ENCODE results near the gene BCL11B.
"Not testable (repeated sequence)": the region's sequence is repeated elsewhere in the genome, so short reads cannot be mapped to it uniquely, and the experiment has no call there.

BCL11B gene

GRCh38 chr14:99236386-99237138, 35.4 kb downstream of the BCL11B start:
- DNase-seq: no peak

- no peak for DNase-seq
Observed at GRCh38 chr14:99235582-99236320, 36.2 kb downstream of the BCL11B start.

DNA sequence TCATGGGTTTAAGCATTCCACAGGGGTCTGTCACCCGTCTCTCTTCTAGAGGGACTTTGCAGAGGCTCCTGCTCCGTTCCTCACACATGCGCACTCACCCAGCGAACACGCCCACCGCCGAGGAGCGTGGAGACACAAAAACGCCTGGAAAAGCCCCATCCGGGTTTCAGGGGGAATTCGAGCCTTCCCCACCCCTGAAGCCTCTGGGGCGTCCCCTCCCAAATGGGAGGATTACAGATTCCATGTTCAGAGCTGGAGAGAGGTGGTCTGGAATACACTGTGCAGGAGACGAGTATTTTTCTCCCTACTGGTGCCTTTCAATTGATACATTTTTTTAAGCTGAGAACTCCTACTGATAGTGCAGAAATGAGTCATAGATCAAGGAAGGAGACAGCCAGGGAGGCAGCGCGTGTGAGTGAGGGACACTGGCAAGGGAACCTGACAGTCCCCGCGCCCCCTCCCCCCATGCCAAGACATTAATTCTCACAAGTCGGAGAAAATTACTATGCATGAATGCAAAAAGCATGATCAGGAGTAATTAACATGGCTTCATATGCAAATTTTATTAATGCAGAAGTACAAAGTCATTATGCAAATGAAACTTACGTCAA, 36.9 kb downstream of the BCL11B start:
- no peak for DNase-seq

- no peak for DNase-seq
Observed at GRCh38 chr14:99234355-99234754, 37.6 kb downstream of the BCL11B start.

DNA sequence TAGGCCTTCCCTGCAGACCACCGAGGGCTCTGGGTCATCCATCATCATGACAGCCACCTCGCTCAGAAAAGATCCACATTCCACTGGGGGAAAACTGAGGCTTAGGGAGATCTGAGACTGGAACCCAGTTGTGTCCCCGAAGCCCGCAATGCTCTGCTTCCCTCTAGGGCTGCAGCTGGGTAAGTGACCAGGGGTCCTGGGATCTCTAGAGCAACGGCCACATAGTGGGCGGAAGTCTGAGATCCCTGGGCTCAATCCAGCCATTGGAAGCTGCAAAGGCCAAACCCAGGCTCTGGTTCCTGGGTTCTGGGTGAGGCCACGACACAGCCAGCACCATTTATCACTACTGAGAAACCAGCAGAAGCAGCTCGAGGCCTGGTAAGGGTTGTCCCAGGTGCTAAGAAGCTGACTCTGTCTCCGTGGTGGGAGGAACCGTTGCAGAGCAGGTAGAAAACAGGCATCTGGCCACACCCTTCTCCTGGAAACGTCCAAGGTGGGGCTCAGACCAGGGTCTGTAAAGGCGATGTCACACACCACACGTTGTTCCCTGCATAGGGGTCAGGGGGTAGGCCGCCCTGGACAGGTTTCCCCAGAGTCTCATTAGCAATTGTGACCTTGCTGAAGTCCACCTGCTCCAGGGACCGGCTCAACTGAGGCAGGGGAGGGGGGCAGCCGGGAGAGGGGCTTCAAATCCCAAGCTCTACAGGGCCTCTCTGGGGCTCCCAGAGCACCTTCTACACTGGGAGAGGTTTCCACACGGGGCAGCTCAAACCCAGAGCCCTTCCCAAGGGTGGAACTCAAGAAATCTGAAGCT, 38.6 kb downstream of the BCL11B start:
- no peak for DNase-seq

DNA sequence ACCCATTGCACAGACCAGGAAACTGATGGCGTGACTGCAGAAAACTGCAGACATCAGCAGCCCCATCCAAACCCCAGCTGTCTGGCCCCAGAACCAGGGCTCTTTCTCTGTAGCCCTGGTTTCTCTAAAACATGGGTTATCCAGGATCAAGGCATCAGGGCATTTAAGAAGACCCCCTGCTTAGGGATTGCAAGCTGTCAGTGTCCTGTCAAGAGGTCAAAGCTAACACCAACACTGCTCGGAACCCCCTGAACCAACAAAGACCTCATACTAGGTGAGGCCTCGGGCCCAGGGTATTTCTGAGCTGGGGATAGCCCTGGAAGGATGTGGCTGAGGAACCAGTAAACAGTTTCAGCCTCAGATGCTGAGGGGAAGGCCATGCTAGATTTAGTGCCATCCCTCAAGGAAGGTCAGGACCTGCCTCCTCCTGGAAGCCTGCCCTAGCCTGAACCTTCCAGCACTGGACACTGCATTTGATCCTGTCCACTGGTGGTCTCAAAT, 39.2 kb downstream of the BCL11B start:
- no peak for DNase-seq

DNA sequence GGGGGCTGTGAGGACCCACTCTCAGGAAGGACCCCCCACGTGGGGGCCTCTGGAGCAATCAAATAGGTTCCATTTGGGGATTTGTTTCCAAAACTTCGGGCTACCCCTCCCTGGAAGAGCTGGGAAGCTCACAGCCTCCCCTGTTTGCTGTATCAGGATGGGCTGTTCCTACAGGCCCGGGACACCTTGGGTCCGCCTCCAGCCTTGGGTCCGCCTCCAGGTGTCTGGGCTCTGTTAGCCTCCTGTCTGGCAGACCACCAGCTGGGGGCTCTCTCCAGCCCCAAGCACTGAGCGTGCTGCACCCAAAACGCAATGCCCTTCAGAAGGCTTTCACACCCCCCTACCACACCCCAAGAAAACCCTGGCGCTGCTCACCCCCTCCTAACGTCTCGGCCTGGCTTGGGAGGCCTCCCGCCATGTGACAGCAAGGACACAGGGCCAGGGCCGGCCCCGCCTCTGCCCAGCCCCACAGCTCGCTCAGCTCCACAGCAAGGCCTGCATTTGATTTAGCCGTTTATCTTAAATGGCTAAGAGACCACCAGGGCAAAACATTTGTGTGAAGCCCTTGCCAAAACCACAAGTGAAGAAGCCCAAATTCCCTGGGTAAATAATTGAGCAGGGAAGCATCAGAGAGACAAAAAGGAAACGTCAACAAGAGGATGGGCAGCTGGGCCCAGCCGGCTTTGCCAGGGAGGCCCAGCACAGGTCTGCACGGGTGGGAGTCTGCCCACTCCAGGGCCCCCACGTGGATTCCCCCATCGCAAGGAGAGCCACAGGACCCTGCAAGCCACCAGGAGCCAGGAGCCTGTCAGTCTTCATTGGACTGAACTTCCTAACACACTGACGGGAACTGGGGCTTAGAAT, 39.9 kb downstream of the BCL11B start:
- no peak for DNase-seq

DNA sequence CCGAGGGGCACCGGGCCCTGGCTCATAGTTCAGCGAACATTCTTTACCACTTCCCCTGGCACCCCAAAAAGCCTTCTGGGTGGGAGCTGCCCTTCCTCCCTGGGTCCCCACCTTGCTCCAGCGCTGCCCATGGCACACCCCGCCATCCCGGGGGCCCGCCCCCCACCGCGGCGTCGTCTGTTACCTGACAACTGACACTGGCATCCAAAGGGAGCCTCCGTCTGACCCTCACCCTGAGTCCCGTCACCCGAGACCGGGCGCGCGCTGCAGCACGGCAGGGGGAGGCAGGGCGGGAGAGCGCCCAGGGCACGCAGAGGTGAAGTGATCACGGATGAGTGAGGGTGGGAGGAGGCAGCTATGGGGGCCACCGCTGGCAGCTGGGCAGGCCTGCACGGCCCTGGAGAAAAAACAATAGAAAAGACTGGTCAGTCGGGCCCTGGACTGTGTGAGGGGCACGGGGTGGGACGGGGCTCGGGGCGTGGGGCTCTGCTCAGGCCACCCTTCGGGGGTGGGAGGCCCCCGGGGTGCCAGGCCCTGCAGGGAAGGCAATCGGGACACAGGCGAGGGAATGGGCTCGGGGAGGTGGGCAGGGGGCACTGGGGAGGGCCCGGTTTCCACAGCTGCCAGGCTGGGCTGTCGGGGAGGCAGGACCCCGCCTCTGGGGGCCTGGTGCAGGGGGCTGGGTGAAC, 40.7 kb downstream of the BCL11B start:
- no peak for DNase-seq

GRCh38 chr14:99230208-99231151, 41.5 kb downstream of the BCL11B start:
- no peak for DNase-seq

- DNase-seq: no peak
Observed at GRCh38 chr14:99229654-99230207, 42.3 kb downstream of the BCL11B start.

GRCh38 chr14:99228760-99229159, 43.2 kb downstream of the BCL11B start:
- DNase-seq: not testable (repeated sequence)

DNA sequence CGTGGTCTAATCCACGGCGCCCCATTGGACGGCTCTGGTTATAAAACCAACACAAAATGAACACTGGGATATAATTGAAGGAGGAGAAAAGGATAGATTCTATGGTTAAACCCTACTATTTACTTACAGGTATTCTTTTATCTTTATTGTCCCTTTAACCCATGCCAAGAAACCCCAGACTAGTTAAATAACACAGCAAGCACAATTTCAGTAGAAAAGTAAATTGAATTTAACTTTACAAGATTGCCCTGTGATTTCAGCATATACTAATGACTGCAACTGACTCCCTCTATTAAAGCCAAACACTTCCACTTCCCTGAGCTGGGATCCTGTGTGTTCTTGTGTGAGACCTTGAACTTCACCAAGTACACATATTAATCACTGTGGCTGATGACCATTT, 45.3 kb downstream of the BCL11B start:
- DNase-seq: no peak

GRCh38 chr14:99225436-99226203, 46.4 kb downstream of the BCL11B start:
- DNase-seq: no peak

- DNase-seq: no peak
Observed at GRCh38 chr14:99224948-99225347, 47.0 kb downstream of the BCL11B start.

GRCh38 chr14:99224116-99224910, 47.7 kb downstream of the BCL11B start:
- no peak for DNase-seq

DNA sequence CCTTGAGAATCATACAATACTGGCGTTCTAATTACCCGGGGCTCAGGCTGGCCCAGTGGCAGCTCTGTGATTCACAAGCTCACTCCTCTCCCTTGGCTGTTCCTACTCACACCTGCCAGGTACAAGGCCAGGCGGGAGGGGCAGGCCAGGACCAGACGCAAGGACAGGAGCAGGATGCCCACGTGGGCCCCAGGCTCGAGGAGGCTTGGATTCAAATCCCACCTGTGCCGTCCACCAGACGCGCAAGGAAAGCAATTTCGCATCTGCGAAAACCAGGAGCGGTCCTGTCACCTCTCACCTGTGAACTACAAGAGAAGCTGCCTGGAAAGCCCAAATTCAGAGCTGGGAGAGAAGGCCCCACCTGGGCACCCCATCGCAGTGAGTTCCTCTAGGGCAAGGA, 50.6 kb downstream of the BCL11B start:
- DNase-seq: no peak

GRCh38 chr14:99217066-99217955, 54.7 kb downstream of the BCL11B start:
- no peak for DNase-seq

All from MV-4-11 (cell line).